Vagina (tissue), 2 donors: ENCODE measurements around the gene HS3ST3B1. TPM values are rescaled to one million over a fixed set of nuclear protein-coding genes. Genes with fewer than 3 reads are reported as not detected.

Experiments
- DNase-seq, 2 donors: peaks; one replicate each; pipeline ENCODE4 v3.0.0-alpha.2; 2017; ENCODE audit errors: extremely low spot score in 2 of 2
- H3K27ac ChIP-seq: fragments of 200-600 bp; sonication (generic); one replicate; pipeline ENCODE4 v1.5.1; 2019
- H3K27me3 ChIP-seq: fragments of 200-600 bp; sonication (generic); one replicate; pipeline ENCODE4 v1.5.1; 2019
- H3K36me3 ChIP-seq, 2 donors: fragments of 200-600 bp; sonication (generic); one replicate each; pipeline ENCODE4 v1.5.1; 2017 to 2019
- H3K4me1 ChIP-seq: fragments of 200-600 bp; sonication (generic); one replicate; pipeline ENCODE4 v1.5.1; 2019
- H3K4me3 ChIP-seq, 2 donors: fragments of 200-600 bp; sonication (generic); 1 replicate in 1 of 2; 2 replicates in 1 of 2; pipeline ENCODE4 v1.5.1; 2016 to 2019
- H3K9me3 ChIP-seq: fragments of 200-600 bp; sonication (generic); one replicate; pipeline ENCODE4 v1.5.1; 2019
- POLR2A ChIP-seq, 2 donors: fragments of 450-650 bp; IDR thresholded peaks; one replicate each; pipeline ENCODE4 v1.6.1; 2017; ENCODE audit warnings: antibody characterized with exemption in 2 of 2, mild to moderate bottlenecking in 2 of 2, moderate library complexity in 2 of 2
- POLR2AphosphoS5 ChIP-seq, 2 donors: sonication (generic); formaldehyde crosslinking; IDR thresholded peaks; one replicate each; pipeline ENCODE4 v1.9.0; 2017; ENCODE audit warnings: antibody characterized with exemption in 2 of 2, mild to moderate bottlenecking in 2 of 2, low read depth in 1 of 2; ENCODE audit not compliant: insufficient read depth in 1 of 2
- intact Hi-C: fragments of 100-400 bp; cut with DNase I; formaldehyde crosslinking; loops from one replicate; pipeline ENCODE4 v1.15.1; 2023
- total RNA-seq: library from RNA; depleted of rRNA; stranded (reverse); fragments of >200 nt; gene quantifications from one replicate; pipeline ENCODE4 v1.2.3, GENCODE V29; 2016
- TF ChIP-seq, protein P1 (sequence below), 3 experiments: fragments of 450-650 bp in 2 of 3; fragments of 200-600 bp in 1 of 3; sonication (generic) in 1 of 3; IDR thresholded peaks; one replicate each; pipeline ENCODE4 v1.5.1; 2017 to 2019; ENCODE audit warnings: antibody characterized with exemption in 3 of 3, mild to moderate bottlenecking in 2 of 3, moderate library complexity in 2 of 3

HS3ST3B1 gene
- total RNA-seq, 1 donor from 2014 or later: 5.9 TPM

DNA sequence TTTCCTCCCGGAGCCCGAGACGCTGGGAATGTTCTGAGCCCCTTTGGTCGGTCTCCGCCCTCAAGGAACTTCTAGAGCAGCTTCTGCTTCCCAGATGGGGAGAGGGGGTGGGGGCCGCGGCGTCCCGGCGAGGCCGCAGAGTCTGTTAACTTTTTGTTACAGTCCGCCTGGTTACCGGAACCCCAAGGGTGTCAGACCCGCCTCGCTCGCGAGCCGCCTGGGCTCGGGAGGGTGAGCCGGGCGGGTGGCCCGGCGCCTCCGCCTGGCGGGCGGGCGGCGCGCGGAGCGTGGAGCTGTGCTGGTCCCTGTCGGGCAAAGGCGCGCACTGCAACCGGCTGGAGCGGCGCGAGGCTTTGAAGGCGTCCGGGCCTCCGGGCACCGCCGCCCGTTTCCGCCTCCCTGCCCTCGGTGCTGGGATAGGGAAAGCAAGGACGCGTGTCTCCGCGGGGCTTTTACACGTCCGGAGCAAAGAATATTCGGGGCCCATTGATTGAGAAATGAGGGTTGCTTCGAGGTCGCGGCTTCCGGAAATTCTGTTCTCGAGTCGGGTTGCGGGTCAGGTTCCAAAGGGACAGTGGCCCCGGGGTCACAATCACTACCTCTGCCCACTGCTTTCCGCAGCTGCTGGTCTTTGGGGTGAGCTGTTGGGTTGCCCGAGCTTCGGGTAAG, 1.7 kb downstream of the HS3ST3B1 start:
- no peaks in the 10 kb centered on the region for H3K9me3 ChIP-seq
- intact Hi-C loops: loop anchor here (5.0 to 10.0 kb wide), 2 partner anchors 565 to 708 kb away; no protein-coding TSS in a partner anchor
- peaks cover 63% of the 10 kb centered on the region for H3K4me1 ChIP-seq
- H3K4me3 ChIP-seq: peak overlapping the region; percentile 73 to 75
- peak; percentile 88 to 89 for DNase-seq
- no peaks in the 10 kb centered on the region for H3K27me3 ChIP-seq
- TF ChIP-seq POLR2A (IDR thresholded peaks at IDR 0.05) (no peak), POLR2AphosphoS5 (IDR thresholded peaks at IDR 0.05; ENCODE audit: insufficient read depth in 1 of 2, low read depth in 1 of 2) (peak in 1 of 2 donors; percentile 63)
- TF ChIP-seq, protein P1, sequence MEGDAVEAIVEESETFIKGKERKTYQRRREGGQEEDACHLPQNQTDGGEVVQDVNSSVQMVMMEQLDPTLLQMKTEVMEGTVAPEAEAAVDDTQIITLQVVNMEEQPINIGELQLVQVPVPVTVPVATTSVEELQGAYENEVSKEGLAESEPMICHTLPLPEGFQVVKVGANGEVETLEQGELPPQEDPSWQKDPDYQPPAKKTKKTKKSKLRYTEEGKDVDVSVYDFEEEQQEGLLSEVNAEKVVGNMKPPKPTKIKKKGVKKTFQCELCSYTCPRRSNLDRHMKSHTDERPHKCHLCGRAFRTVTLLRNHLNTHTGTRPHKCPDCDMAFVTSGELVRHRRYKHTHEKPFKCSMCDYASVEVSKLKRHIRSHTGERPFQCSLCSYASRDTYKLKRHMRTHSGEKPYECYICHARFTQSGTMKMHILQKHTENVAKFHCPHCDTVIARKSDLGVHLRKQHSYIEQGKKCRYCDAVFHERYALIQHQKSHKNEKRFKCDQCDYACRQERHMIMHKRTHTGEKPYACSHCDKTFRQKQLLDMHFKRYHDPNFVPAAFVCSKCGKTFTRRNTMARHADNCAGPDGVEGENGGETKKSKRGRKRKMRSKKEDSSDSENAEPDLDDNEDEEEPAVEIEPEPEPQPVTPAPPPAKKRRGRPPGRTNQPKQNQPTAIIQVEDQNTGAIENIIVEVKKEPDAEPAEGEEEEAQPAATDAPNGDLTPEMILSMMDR (IDR thresholded peaks at IDR 0.05): peak; percentile 87 to 95 (median 88)
- H3K27ac ChIP-seq: peak overlapping the region; percentile 85
- H3K36me3 ChIP-seq: no peaks in the 10 kb centered on the region

DNA sequence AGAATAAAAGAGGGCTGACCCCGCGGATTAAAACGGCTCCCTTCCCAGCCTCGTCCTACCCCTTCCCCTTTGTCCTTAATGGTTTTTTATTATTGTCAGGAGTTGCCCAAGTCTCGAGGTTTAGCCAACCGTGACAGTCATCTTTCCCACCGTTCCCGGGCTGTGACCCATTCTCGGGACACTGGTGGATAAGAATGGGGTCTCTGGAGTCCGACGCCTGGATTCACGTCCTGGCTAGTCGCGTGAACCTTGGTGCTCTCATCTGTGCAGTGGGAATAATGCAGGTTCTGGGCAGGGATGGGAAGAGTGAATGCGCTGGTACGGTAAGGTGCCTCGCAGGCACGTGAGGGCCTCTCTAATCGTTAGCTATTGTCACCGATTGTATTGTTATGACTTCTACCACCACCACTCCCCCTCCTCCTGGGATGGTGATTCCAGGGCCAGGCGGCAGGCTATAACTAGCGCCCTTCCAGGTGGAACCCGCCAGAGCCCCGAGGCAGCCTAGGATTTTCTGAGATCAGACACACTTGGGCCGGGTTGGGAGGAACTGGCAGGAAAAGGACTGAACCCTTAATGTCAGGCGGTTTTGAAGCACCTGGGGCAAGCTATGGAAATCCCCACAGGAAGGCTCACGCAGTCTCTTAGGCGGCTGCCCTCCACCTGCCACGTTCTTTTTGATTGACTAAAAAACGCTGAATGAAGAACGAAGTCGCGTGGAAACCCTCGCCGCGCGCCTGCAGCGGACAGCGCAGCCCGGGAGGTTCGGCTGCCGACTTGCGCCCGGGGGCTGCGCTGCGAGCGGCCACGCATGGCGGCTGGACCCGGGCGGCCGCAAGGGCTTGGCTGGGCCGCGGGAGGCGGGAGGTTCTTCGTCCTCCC, 2.7 kb downstream of the HS3ST3B1 start:
- Histone ChIP-seq H3K36me3 (no peaks in the 10 kb centered on the region), H3K27ac (peak overlapping the region; percentile 85), H3K9me3 (no peaks in the 10 kb centered on the region), H3K27me3 (no peaks in the 10 kb centered on the region), H3K4me3 (peak overlapping the region; percentile 73 to 75), H3K4me1 (peaks cover 62% of the 10 kb centered on the region)
- TF ChIP-seq, protein P1 (IDR thresholded peaks at IDR 0.05): no peak
- TF ChIP-seq POLR2A (IDR thresholded peaks at IDR 0.05): no peak
- peak; percentile 74 to 81 for DNase-seq
- intact Hi-C loops: loop anchor here (5.0 to 10.0 kb wide), 2 partner anchors 566 to 709 kb away; no protein-coding TSS in a partner anchor

DNA sequence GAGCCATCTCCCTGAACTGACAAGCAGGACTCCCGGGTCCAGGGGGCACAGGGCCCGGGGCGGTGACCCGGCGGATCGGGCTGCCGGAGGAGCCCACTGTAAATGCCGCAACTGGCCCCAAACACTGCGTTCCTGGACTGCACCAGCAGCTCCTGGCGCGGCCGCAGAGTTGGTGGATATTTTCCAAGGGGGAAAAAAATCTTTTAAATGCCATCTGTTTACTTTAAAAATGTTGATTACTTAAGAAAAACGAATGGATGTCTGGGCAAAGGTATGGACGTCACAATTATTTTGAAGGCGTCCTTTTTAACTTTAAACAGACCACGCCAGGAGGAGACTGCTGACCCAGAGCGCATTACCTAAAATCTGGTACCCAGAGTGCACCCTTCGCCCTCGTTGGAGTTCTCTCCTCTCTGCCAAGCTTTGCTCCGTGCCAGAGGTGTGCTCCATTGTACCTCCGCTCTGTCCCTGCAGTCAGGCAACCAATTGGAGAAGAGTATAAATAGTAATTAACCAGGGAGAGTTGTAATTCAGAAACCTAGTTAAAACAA, 3.4 kb downstream of the HS3ST3B1 start:
- DNase-seq: peak in 1 of 2 donors; percentile 64
- no peaks in the 10 kb centered on the region for H3K27me3 ChIP-seq
- H3K4me1 ChIP-seq: peaks cover 68% of the 10 kb centered on the region
- H3K27ac ChIP-seq: peak overlapping the region; percentile 85
- TF ChIP-seq, protein P1 (IDR thresholded peaks at IDR 0.05): no peak
- no peak for TF ChIP-seq POLR2AphosphoS5 (IDR thresholded peaks at IDR 0.05; ENCODE audit: insufficient read depth in 1 of 2, low read depth in 1 of 2)
- TF ChIP-seq POLR2A (IDR thresholded peaks at IDR 0.05): no peak
- H3K36me3 ChIP-seq: no peaks in the 10 kb centered on the region
- intact Hi-C loops: loop anchor here (5.0 to 10.0 kb wide), 2 partner anchors 567 to 709 kb away; no protein-coding TSS in a partner anchor
- peak overlapping the region; percentile 73 to 75 for H3K4me3 ChIP-seq
- no peaks in the 10 kb centered on the region for H3K9me3 ChIP-seq

DNA sequence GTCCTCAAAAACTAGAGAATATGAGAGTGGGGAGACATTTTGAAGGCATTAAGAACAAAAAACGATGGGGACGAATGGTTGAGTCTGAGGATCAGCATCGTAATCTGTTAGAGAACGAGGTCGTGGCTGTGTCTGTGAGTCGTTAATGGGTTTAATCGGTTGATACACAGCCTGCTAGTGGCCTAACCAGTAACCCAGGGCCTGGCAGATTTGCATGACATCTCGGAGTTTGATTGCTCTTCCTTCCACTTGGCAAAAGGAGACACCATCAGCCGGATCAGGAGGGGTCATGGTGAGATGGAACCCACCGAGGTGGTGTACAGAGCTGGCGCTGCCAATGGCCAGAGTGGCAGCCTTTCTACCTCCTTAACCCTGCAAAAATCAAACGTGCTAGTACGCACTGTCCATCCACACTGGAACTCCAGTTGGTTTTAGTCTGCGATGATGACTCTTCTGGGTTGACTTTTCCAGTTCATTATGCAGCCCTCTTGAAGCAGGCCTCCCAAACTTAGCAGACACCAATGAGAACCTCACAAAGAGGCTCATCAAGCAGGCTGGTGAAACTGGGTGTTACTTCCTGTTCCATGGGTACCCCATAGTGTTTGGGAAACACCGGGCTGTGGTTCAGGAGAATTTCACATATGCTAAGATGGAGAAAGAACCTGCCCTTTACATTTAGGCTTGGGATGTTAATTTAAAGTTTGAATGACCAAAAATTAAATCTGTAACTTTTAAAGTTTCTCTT, 4.1 kb downstream of the HS3ST3B1 start:
- TF ChIP-seq, protein P1 (IDR thresholded peaks at IDR 0.05): no peak
- Histone ChIP-seq H3K27ac (peak overlapping the region; percentile 85), H3K27me3 (no peaks in the 10 kb centered on the region), H3K36me3 (no peaks in the 10 kb centered on the region), H3K9me3 (no peaks in the 10 kb centered on the region), H3K4me1 (peaks cover 68% of the 10 kb centered on the region), H3K4me3 (peak overlapping the region in 1 of 2 donors; percentile 73)
- DNase-seq: peak in 1 of 2 donors; percentile 76
- intact Hi-C loops: loop anchor here (5.0 to 10.0 kb wide), 2 partner anchors 568 to 710 kb away; no protein-coding TSS in a partner anchor
